Measurements from ENCODE around the gene SGMS2. TPM values are rescaled to one million over a fixed set of nuclear protein-coding genes. Genes with fewer than 3 reads are reported as not detected.

Gene SGMS2
- total RNA-seq, 1 donor from 2014 or later: 67.8 TPM

GRCh38 chr4:107792711-107793110, 32.0 kb upstream of the SGMS2 start:
- intact Hi-C loops (cut with DNase I): no loop called here
- ATAC-seq (peak; percentile 50), DNase-seq (no peak)
- Histone ChIP-seq H3K27ac (no peak overlapping the region), H3K27me3 (no peaks in the 10 kb centered on the region), H3K9me3 (no peaks in the 10 kb centered on the region), H3K4me1 (no peaks in the 10 kb centered on the region), H3K4me3 (no peak overlapping the region), H3K36me3 (no peaks in the 10 kb centered on the region)
- no peak for TF ChIP-seq CTCF (IDR thresholded peaks at IDR 0.05)

- no peak for ATAC-seq
- Histone ChIP-seq H3K27me3 (no peaks in the 10 kb centered on the region), H3K36me3 (no peaks in the 10 kb centered on the region), H3K27ac (no peak overlapping the region), H3K4me3 (no peak overlapping the region), H3K9me3 (no peaks in the 10 kb centered on the region), H3K4me1 (no peaks in the 10 kb centered on the region)
- no peak for TF ChIP-seq CTCF (IDR thresholded peaks at IDR 0.05)
- no peak for DNase-seq
- intact Hi-C loops (cut with DNase I): no loop called here
Measured at GRCh38 chr4:107793996-107794395, 30.7 kb upstream of the SGMS2 start.

- no peak for TF ChIP-seq CTCF (IDR thresholded peaks at IDR 0.05)
- Histone ChIP-seq H3K27ac (no peak overlapping the region), H3K27me3 (peaks cover 3% of the 10 kb centered on the region), H3K4me1 (peaks cover 4% of the 10 kb centered on the region), H3K36me3 (no peaks in the 10 kb centered on the region), H3K9me3 (no peaks in the 10 kb centered on the region), H3K4me3 (peak overlapping the region; percentile 11)
- intact Hi-C loops (cut with DNase I): no loop called here
- DNase-seq (no peak), ATAC-seq (peak; percentile 78)
Measured at GRCh38 chr4:107799669-107800450, 24.9 kb upstream of the SGMS2 start.

GRCh38 chr4:107800706-107801105, 24.0 kb upstream of the SGMS2 start:
- intact Hi-C loops (cut with DNase I): no loop called here
- Histone ChIP-seq H3K27me3 (peaks cover 3% of the 10 kb centered on the region), H3K4me1 (peaks cover 4% of the 10 kb centered on the region), H3K27ac (no peak overlapping the region), H3K4me3 (no peak overlapping the region), H3K9me3 (no peaks in the 10 kb centered on the region), H3K36me3 (no peaks in the 10 kb centered on the region)
- no peak for TF ChIP-seq CTCF (IDR thresholded peaks at IDR 0.05)
- no peak for DNase-seq
- ATAC-seq: peak; percentile 69

- no peak overlapping the region for H3K4me3 ChIP-seq
- no peaks in the 10 kb centered on the region for H3K9me3 ChIP-seq
- TF ChIP-seq CTCF (IDR thresholded peaks at IDR 0.05): no peak
- H3K27me3 ChIP-seq: peaks cover 3% of the 10 kb centered on the region
- H3K36me3 ChIP-seq: no peaks in the 10 kb centered on the region
- H3K27ac ChIP-seq: no peak overlapping the region
- DNase-seq (no peak), ATAC-seq (peak; percentile 75)
- H3K4me1 ChIP-seq: peaks cover 4% of the 10 kb centered on the region
- intact Hi-C loops (cut with DNase I): no loop called here
Measured at GRCh38 chr4:107801766-107802211, 22.9 kb upstream of the SGMS2 start.

All from upper lobe of right lung (tissue), 1 donor.